Measurements from ENCODE around the gene RC3H2.

DNA sequence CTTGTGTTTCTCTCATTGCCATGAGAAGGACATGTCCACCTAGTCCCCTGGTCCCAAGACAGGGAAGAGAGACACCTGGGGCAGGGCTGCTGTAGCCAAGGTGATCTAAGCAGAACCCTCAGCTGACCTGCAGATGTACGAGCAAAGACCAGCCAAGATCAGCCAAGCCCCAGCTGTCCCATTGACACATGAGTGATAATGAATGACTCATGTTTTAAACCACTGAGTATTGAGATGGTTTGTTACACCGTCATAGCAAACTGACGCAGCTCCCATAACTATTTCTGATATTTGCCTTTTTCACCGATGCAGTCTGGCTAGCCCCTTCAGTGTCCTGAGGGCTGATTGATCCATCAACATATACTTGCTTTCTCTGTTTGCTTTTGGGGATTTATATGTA, 98.5 kb downstream of the RC3H2 start:
- TF ChIP-seq, protein P1, sequence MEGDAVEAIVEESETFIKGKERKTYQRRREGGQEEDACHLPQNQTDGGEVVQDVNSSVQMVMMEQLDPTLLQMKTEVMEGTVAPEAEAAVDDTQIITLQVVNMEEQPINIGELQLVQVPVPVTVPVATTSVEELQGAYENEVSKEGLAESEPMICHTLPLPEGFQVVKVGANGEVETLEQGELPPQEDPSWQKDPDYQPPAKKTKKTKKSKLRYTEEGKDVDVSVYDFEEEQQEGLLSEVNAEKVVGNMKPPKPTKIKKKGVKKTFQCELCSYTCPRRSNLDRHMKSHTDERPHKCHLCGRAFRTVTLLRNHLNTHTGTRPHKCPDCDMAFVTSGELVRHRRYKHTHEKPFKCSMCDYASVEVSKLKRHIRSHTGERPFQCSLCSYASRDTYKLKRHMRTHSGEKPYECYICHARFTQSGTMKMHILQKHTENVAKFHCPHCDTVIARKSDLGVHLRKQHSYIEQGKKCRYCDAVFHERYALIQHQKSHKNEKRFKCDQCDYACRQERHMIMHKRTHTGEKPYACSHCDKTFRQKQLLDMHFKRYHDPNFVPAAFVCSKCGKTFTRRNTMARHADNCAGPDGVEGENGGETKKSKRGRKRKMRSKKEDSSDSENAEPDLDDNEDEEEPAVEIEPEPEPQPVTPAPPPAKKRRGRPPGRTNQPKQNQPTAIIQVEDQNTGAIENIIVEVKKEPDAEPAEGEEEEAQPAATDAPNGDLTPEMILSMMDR (IDR thresholded peaks at IDR 0.05): no peak
- TF ChIP-seq POLR2A (IDR thresholded peaks at IDR 0.05) (no peak), EP300 (IDR thresholded peaks at IDR 0.05; ENCODE audit: low read depth) (no peak), POLR2AphosphoS5 (IDR thresholded peaks at IDR 0.05) (no peak)

Data from transverse colon (tissue), 4 donors.